Smooth muscle cell (in vitro differentiated cells): Measurements from ENCODE around the gene ARHGAP20. TPM values are rescaled to one million over a fixed set of nuclear protein-coding genes. Genes with fewer than 3 reads are reported as not detected.

ENCODE experiments used
- DNase-seq: peaks from one replicate; lab custom pipeline; 2025; ENCODE audit not compliant: unreplicated experiment; lab: John Stamatoyannopoulos, UW
- H2AFZ ChIP-seq: fragments of 200-600 bp; sonication (generic); 2 replicates; pipeline ENCODE4 v1.6.0; 2016; ENCODE audit warnings: antibody characterized with exemption, low read depth, mild to moderate bottlenecking
- H3F3A ChIP-seq: fragments of 200-600 bp; sonication (generic); 2 replicates; pipeline ENCODE4 v1.6.0; 2017; ENCODE audit warnings: antibody characterized with exemption, low read depth
- H3K27ac ChIP-seq: fragments of 200-600 bp; sonication (generic); 2 replicates; pipeline ENCODE4 v1.5.1; 2016; ENCODE audit warnings: low read depth, mild to moderate bottlenecking
- H3K27me3 ChIP-seq: fragments of 200-600 bp; sonication (generic); 2 replicates; pipeline ENCODE4 v1.6.1; 2016; ENCODE audit warnings: low read depth, mild to moderate bottlenecking
- H3K36me3 ChIP-seq: fragments of 200-600 bp; sonication (generic); 2 replicates; pipeline ENCODE4 v1.5.1; 2016; ENCODE audit warnings: low read depth
- H3K4me1 ChIP-seq: fragments of 200-600 bp; sonication (generic); 2 replicates; pipeline ENCODE4 v1.5.1; 2016; ENCODE audit warnings: low read depth
- H3K4me2 ChIP-seq: fragments of 200-600 bp; sonication (generic); 2 replicates; pipeline ENCODE4 v1.6.0; 2016; ENCODE audit warnings: mild to moderate bottlenecking
- H3K4me3 ChIP-seq: fragments of 200-600 bp; sonication (generic); 2 replicates; pipeline ENCODE4 v1.5.1; 2016; ENCODE audit warnings: mild to moderate bottlenecking
- H3K79me2 ChIP-seq: fragments of 200-600 bp; sonication (generic); 2 replicates; pipeline ENCODE4 v1.6.0; 2016; ENCODE audit warnings: low read depth, mild to moderate bottlenecking
- H3K9ac ChIP-seq: fragments of 200-600 bp; sonication (generic); 2 replicates; pipeline ENCODE4 v1.6.0; 2016; ENCODE audit warnings: low read depth
- H3K9me3 ChIP-seq: fragments of 200-600 bp; sonication (generic); replicated peaks from 2 replicates; pipeline ENCODE4 v1.5.1; 2016; ENCODE audit warnings: low read depth
- H4K20me1 ChIP-seq: fragments of 200-600 bp; sonication (generic); 2 replicates; pipeline ENCODE4 v1.6.0; 2016; ENCODE audit warnings: low read depth
- WGBS: methylation state at CpG from one replicate; pipeline ENCODE4 v1.1.7; 2016; ENCODE audit warnings: low lambda C conversion rate; 5-methylcytosine and 5-hydroxymethylcytosine counted together
- polyA plus RNA-seq: library from polyadenylated mRNA; unstranded; fragments of >200 nt; fragmentation: Nextera tagmentation; extraction: Ambion mirVana; gene quantifications from 2 replicates; pipeline ENCODE4 v1.2.1, GENCODE V29; 2016
- total RNA-seq: library from RNA; depleted of rRNA; stranded (reverse); fragments of >200 nt; gene quantifications from 2 replicates; pipeline ENCODE4 v1.2.3, GENCODE V29; 2014
- TF ChIP-seq, protein P1 (sequence below): fragments of 200-600 bp; sonication (generic); IDR thresholded peaks from 2 replicates; pipeline ENCODE4 v1.5.1; 2017; ENCODE audit warnings: borderline replicate concordance, mild to moderate bottlenecking, antibody characterized with exemption; ENCODE audit not compliant: insufficient read depth, poor library complexity, severe bottlenecking

Gene ARHGAP20
- total and polyA plus RNA-seq, 2 experiments from 2014 or later, result 0.33 to 1.6 TPM

GRCh38 chr11:110759972-110760381 lies 47.7 kb upstream of the ARHGAP20 start:
- Histone ChIP-seq H3K9ac (no peak overlapping the region), H3K36me3 (no peaks in the 10 kb centered on the region), H3K4me3 (no peak overlapping the region), H3K4me2 (peak overlapping the region; percentile 3), H3K4me1 (no peaks in the 10 kb centered on the region), H3K9me3 (no peaks in the 10 kb centered on the region), H3K27me3 (no peaks in the 10 kb centered on the region), H4K20me1 (no peaks in the 10 kb centered on the region), H3K27ac (no peak overlapping the region), H3F3A (no peaks in the 10 kb centered on the region), H2AFZ (no peak overlapping the region), H3K79me2 (no peaks in the 10 kb centered on the region)
- WGBS, result 44% methylated on average over 3 of the region's 3 CpGs
- TF ChIP-seq, protein P1, sequence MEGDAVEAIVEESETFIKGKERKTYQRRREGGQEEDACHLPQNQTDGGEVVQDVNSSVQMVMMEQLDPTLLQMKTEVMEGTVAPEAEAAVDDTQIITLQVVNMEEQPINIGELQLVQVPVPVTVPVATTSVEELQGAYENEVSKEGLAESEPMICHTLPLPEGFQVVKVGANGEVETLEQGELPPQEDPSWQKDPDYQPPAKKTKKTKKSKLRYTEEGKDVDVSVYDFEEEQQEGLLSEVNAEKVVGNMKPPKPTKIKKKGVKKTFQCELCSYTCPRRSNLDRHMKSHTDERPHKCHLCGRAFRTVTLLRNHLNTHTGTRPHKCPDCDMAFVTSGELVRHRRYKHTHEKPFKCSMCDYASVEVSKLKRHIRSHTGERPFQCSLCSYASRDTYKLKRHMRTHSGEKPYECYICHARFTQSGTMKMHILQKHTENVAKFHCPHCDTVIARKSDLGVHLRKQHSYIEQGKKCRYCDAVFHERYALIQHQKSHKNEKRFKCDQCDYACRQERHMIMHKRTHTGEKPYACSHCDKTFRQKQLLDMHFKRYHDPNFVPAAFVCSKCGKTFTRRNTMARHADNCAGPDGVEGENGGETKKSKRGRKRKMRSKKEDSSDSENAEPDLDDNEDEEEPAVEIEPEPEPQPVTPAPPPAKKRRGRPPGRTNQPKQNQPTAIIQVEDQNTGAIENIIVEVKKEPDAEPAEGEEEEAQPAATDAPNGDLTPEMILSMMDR, result no peak
- no peak for DNase-seq

DNA sequence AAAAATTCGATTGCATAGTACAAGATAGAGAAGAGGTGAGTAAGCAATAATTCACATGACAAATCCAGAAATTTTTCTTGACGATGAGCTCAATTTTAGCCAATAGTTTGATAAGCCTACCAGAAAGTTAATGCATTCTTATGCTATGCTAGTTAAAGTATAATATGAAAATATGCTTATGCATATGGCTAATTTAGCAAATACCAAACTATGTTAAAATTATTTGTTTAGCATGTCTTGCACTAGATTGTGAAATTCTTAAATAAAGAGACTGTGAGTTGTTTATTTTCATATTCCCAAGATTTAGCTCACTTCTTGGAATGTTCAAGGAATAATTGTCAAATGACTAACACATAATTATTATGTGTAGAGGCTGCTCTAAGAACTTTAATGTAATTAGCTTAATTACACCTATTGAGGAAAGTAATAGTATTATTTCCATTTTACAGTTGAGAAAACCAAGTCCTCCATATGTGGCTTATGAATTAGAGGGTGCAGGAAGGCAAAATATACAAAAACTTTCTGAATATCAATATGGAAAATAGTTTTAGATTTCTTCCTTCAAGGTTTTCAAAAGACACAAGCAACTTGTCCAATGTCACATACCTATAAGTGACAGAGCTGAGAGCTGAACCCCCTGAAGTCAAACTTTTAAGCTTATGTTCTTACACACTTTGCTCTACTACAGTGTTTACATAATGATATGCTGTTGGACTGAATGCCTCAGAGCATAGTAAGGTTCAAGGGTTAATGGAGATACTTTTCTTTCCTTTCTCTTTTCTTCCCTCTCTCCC lies 45.9 kb upstream of the ARHGAP20 start:
- H3K4me2 ChIP-seq, result no peak overlapping the region
- no peaks in the 10 kb centered on the region for H3F3A ChIP-seq
- no peaks in the 10 kb centered on the region for H3K36me3 ChIP-seq
- DNase-seq, result no peak
- no peak overlapping the region for H3K27ac ChIP-seq
- H3K9ac ChIP-seq, result no peak overlapping the region
- H3K4me1 ChIP-seq, result no peaks in the 10 kb centered on the region
- H3K9me3 ChIP-seq, result no peaks in the 10 kb centered on the region
- no peak overlapping the region for H3K4me3 ChIP-seq
- H3K79me2 ChIP-seq, result no peaks in the 10 kb centered on the region
- H4K20me1 ChIP-seq, result no peaks in the 10 kb centered on the region
- TF ChIP-seq, protein P1, result no peak
- no peak overlapping the region for H2AFZ ChIP-seq
- H3K27me3 ChIP-seq, result no peaks in the 10 kb centered on the region
- 82% methylated on average over 2 of the region's 2 CpGs for WGBS

GRCh38 chr11:110757066-110757465 lies 44.8 kb upstream of the ARHGAP20 start:
- H3F3A ChIP-seq, result no peaks in the 10 kb centered on the region
- no peak overlapping the region for H3K27ac ChIP-seq
- no peaks in the 10 kb centered on the region for H3K27me3 ChIP-seq
- no peak overlapping the region for H3K4me3 ChIP-seq
- no peaks in the 10 kb centered on the region for H3K4me1 ChIP-seq
- TF ChIP-seq, protein P1, result no peak
- WGBS, result 93% methylated on average over 5 of the region's 5 CpGs
- DNase-seq, result no peak
- no peaks in the 10 kb centered on the region for H3K9me3 ChIP-seq
- H3K9ac ChIP-seq, result no peak overlapping the region
- H4K20me1 ChIP-seq, result no peaks in the 10 kb centered on the region
- no peak overlapping the region for H2AFZ ChIP-seq
- H3K79me2 ChIP-seq, result no peaks in the 10 kb centered on the region
- no peaks in the 10 kb centered on the region for H3K36me3 ChIP-seq
- no peak overlapping the region for H3K4me2 ChIP-seq

- Histone ChIP-seq H2AFZ (no peak overlapping the region), H3K79me2 (no peaks in the 10 kb centered on the region), H3K9me3 (no peaks in the 10 kb centered on the region), H3K4me1 (no peaks in the 10 kb centered on the region), H3K36me3 (no peaks in the 10 kb centered on the region), H3K4me3 (no peak overlapping the region), H3F3A (no peaks in the 10 kb centered on the region), H3K9ac (no peak overlapping the region), H3K27me3 (no peaks in the 10 kb centered on the region), H4K20me1 (no peaks in the 10 kb centered on the region), H3K27ac (no peak overlapping the region), H3K4me2 (no peak overlapping the region)
- no peak for DNase-seq
- 55% methylated on average over 3 of the region's 3 CpGs for WGBS
- TF ChIP-seq, protein P1, result no peak
Measured at GRCh38 chr11:110755941-110756340, 43.7 kb upstream of the ARHGAP20 start.
